GM19351 (cell line): ENCODE results near the gene LENEP.

Source experiments
- ATAC-seq: cut with Tn5 transposase; IDR thresholded peaks from one replicate; pipeline ENCODE4 v1.9.1; 2021; ENCODE audit warnings: mild to moderate bottlenecking, moderate library complexity; ENCODE audit not compliant: unreplicated experiment

The LENEP gene

DNA sequence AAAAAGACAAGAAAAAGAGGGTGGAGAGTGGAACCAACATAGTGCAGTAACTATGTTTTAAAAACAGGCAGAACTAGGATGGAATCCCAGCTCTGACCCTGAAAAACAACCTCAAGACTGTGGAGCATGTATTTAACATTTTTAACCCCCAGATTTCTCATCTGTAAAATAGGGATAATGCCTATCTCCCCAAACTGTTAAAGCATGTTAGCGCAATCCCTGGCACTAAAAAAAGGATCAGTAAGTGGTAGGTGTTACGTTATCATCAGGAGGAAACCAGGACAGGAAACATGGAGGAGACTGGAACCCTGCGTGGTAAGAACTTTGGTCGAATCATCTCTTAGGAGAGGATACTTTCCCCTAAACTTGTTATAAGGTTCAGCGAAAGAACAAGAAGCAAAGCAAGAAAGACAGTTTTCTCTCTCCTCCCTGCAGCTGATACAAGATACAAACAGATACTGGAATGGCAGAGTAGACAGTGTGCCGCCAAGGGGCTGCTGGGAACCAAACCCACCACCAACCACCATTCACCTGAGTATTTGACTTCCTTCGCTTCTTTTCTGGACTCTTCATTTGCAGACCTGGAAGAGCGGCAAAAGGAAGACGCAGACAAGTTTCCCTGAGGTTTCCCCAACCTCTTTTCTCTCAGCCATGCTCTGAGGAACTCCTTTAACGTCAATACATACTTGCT lies 32.8 kb upstream of the LENEP start:
- no peak for ATAC-seq

DNA sequence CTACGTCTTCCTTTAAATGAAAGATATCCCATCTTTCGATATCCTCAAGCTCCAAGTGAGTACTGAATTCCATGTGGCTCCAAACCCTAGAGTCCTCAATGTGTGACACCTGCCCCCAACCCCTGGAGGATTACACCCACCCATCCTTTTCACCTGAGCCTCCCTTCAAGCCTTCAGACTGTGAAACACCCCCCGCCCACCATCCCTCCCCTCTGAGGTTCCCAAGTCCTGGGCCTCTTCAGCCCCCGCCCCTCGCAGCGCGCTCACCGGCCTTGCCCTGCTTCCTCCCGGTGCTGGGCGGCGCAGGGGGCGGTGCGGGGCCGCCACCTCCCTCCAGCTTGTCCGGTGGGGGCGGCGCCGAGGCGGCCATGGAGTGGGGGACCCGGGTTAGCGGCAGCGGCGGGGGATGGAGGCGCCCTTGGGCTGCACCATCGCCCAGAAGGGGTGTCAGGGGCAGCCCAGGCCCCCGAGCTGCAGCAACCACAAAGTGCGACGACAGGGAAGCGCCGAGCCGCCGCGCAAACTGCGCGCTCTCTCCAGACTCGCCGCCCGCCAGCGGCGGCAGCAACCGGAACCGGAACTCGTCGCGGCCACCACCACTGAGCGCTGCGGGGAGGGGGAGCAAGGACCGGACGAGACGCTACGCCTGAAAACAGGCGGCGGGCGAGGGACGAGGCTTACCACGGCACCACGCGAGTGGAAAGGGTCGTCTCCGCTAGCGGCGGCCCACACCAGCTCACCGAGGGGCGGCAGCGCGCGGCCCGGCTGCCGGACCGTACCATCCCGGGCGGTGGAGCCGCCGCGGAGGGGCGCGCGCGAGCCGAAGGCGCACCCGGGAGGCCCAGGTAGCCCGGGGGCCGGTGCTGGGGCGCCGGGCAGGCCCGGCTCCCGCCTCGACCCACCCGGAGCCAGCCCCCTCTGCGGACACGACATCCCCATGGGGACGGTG lies 31.9 kb upstream of the LENEP start, which contains the start of gene PYGO2:
PYGO2 (minus strand) TSS at position 576 of the 949 bp plus-strand sequence; CDS start at position 370, 206 bp downstream.
- peak; percentile 80 for ATAC-seq

DNA sequence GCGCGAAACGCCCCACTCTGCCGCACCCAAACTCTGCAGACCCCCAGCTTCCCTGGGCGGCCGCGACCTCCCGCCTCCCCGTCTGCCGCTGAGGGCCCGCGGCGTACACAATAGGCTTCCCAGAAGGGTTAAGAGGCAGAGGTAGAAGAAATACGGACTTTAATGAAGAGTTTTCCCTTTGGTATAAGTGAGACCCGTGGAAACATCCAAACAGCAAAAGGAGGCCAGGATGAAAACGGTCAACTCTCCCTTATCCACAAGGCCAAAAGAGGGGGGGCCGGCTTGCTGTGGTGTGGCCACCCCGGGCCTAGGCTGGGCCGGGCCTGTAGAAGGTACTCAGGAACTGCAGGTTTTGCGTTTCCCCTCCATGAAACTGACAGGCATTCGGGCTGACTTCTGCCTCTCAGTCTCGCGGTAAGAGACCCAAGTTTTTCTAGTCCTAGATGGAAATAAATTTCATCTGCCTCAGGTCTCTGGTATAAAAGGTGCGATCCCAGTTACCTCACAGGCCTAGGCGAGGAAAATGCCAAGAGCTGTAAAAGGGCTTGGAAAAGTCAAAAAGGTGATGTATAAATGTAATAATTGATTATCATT lies 31.1 kb upstream of the LENEP start:
- no peak for ATAC-seq

DNA sequence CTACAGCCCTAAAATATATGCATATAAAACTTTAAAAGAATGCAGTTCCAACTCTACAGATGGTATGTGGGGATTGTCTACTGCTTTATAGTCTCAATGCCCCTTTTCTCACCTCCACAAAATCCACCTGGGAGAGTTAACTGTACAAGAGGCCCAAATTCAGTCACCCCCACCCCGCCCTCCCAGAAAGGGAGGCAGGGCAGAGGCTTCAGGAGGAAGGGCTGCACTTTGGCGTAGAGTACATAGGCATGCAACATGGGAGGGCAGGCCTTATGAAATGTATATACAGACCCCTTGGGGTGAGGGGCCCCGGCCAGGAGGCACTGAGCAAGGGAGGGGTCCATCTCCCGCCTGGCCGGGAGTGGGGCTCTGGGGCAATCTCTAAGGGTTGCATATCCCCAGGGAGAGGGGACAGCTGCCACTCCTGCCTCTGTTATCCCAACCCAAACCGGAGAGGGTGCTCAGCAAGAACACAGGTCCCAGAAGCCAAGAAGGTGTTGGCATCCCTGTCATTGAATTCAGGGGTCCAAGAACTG lies 30.5 kb upstream of the LENEP start:
- ATAC-seq = no peak

DNA sequence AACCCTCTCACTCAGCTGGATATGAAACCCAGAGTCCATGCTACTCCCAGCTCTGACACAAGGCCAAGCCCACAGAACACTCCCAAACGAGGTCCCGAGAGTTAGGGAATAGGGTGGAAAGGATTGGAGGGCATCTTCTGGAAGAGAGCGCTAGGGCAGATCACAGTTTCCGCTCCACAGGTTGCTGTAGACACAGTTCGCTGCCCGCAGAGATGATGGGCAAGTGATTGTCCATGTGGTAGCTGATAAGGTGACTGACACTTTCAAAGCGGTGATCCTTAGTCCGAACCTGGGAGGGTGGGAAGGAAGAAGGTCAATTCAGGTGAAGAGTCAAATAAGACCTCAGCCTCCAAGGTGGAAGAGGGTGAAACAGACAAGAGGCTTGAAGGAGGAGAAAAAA lies 29.7 kb upstream of the LENEP start:
- ATAC-seq = no peak

DNA sequence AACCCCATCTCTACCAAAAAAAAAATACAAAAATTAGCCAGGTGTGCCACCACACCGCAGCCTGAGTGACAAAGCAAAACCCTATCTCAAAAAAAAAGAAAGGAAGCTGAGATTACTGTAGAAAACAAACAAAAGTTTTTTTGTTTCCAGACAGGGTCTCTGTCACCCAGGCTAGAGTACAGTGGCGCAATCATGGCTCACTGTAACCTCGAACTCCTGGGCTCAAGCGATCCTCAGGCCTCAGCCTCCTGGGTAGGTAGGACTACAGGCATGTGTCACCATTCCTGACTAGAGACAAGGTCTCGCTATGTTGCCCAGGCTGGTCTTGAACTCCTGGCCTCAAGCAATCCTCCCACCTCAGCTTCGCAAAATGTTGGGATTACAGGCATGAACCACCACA lies 29.0 kb upstream of the LENEP start:
- no peak for ATAC-seq

DNA sequence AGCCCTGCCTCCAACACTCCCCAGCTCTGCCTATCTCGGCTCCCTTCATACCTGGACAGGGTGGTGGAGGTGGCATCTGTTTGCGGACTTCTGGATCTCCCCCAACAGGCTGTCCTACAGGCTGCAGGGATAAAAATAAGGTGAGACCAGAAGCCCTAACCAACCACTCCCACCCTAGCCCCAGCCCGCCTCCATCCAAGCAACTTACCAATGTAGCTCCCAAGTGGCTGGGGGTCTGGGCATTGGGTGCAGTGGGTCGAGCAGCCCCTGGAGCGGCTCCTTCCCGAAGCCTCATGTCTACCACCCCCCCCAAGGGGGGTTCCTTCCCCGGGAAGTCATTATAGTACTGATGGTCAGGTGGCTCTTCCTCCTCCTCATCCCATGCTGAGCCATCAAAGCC lies 27.3 kb upstream of the LENEP start:
- ATAC-seq = no peak

DNA sequence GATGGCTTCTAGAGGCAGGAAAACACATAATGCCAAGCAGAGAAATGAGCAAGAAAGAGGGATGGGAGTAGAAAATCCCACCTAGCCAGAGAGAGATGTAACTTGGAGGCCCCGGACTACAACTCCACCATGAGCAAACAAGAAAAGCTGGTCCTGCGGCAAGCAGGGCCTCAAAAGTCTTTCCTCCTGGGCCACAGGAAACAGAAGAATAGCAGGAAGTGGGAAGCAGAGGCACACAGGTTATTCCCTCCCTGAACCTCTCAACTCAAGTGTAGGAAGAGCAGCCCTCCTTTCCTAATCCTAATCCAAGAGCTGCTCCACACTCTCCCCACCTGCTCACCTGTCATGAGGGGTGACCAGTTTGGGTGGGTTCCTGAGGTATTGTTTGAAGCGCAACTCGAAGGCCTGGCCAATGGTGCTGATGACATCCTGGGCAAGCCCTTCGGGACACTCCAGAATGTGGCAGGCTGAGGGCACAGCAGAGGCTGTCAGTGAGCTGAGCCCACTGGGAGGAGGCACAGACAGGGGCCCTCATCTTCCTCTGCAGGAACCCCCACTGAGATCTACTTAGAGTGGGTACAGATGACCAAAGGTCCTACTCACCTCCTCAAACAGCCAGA lies 25.9 kb upstream of the LENEP start:
- ATAC-seq = no peak

DNA sequence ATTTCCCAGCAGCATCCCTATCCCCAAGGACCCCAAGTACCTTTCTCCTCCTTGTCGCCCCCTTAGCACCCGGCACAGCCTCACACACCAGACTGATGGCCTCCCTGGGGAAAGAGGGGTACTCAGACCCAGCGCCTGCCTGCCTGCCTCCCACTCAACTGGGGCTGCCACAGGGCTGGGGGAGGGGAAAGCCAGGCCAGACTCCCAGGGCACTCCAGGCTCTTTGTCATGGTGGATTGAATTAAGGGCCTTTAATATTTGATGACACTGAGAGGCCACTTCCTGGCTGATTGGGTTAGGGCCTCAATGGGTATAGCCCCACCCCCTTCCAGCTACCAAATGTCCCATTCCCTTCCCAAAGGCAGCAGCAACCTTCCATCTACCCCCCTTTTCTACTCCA lies 24.7 kb upstream of the LENEP start:
- ATAC-seq = no peak

DNA sequence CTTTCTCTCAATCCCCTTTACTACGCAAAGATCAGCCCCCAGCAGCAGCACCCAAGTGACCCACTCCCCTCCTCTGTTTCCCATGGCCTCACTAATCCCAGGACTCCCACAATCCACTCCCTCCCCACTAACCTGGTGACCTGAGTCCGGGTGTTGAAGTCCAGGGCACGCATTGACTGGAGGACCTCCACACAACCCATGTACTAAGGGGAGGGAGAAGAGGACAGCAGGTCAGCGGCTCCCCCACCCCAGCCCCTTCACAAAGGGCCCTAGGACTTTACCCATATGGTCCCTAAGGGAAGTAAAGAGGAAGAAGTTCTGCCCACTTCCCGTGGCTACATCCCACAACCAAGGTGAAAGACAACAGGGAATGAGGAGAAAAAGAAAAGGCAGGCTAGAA lies 24.1 kb upstream of the LENEP start:
- ATAC-seq = no peak

DNA sequence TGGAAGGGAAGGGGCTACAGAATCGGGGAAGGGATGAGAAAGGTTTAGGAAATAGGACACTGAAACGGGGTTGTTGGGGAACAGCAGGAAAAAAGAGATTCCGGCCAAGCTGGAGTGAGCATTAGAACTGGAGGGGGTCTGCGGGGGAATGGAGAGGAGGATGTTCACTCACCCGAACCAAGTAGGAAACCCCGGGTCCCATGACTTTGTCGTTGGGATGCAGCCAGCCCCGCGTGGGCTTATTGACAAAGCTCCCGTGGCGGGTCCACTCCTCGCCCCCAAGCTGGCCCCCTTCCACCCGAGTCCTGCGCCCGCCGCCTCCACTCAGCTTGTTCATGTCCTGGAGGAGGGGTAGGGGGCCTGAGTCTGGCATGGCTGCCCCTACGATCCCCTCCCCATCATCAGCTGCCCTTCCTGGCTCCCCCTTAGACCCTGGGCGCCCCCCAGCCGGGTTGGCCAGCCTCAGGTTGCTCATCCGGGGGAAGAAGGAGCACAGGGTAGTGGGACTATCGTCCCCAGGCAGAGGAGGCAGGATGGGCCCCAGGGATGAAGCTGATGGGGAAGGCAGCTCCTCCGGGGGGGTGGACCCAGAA lies 23.4 kb upstream of the LENEP start:
- ATAC-seq = no peak

DNA sequence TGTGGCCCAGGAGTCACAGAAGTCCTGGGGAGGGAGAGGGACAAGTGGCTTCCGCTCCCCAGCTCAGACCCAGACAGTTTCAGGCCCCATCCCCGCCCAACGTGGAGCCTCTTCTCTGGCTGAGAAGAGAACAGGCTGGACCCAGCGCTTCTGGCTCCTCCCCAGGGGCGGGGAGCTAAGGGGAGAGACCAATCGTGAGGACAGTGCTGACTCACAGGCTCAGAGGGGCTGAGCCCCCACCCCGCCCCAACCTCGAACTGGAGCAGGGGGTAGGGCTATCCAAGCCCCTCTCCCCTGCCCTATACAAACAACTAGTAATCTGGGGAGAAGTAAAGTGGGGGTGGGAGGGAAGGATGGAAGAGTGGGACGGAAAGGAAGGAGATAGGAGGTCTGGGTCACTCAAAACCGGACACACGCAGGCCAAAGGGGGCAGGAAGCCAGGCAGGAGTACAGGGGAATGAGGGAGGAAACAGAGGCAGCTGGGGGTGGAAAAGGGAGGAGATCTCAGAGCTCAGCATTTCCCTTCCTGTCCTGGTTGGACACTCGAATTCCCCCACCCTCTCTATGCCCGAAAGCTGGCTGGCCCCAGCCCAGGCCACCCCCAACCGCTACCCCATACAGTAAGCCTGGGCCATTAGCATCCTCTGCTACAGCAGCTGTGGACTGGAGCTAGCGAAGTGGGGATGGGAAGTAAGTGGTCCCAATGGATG lies 22.6 kb upstream of the LENEP start, which contains the start of gene SHC1:
SHC1 (minus strand) TSS at position 117 of the 710 bp plus-strand sequence. CDS start 221 bp downstream, outside the sequence.
- no peak for ATAC-seq

DNA sequence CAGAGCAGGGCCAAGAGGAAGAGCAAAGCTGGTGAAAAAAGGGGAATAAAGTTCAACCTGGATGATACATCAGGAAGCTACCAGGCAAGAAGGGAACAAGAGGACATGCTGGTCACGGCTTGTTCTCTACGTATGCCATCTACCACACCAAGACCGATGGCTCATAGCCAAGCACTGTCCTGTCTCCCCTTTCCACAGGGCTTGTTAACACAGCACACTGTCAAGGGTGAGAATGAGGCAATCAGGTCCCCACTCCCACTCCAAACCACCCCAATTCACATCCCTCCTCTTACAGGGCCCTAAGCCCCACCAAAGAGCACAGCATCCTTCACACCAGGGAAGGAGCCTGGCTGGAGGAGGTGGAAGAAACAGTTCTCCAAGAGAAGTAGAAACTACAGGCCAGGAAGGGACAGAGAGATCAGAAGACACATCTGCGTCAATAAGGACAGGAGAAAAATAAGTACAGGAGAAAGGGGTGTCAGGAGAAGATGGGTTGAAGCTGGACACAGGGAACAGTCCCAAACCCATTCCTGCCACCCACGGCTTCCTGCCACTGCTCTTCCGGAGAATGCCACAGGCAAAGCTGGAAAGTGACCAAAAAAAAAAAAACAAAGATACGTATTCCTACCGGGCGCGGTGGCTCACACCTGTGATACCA lies 21.9 kb upstream of the LENEP start:
- no peak for ATAC-seq

DNA sequence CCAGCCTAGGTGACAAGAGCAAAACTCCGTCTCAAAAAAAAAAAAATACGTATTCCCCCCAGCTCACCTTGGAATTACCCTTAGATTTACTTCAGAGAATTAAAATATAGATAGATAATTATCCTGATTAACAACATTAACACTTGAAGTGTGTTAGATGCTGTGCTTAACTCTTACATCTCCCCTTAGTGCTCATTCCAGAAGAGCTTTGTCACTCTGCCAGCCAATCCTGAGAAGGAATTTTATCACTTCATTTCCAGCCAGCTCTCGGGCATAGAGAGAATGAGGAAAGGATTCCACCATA lies 21.2 kb upstream of the LENEP start:
- ATAC-seq = no peak

DNA sequence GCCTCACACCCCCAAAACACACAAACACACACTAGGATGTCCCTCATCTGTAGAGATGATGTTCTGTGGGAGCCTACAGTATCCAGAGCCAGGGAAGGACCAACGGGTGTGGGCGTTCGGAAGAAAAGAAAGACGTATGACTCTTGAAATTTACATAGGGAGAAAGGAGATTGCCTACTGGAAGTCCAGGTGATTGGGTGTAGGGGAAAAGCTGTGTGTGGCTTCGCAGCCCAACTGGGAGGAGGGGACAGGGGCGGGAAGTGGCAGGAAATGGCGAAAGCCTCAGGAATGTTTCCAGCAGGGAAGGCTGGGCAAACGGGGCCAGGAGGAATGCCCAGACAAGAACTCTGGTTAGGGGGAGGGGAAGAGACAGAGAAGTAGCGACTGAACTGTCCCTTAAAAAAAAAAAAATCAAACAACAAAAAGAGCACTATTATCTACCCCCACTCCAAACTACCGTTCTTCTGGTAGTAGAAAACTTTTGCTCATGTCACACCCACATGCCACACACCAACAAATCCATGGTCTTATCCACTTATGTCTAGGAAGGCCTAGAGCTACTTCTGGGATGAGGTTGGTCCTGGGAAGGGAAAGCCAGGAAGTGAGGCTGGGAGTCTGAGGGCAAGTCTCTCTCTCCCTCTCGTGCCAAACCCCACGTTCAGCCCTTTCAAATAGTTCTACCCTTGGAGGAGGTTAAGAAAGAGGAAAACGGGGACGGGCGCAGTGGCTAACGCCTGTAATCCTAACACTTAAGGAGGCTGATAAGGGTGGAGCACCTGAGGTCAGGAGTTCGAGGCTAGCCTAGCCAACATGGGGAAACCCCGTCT lies 20.7 kb upstream of the LENEP start:
- no peak for ATAC-seq

DNA sequence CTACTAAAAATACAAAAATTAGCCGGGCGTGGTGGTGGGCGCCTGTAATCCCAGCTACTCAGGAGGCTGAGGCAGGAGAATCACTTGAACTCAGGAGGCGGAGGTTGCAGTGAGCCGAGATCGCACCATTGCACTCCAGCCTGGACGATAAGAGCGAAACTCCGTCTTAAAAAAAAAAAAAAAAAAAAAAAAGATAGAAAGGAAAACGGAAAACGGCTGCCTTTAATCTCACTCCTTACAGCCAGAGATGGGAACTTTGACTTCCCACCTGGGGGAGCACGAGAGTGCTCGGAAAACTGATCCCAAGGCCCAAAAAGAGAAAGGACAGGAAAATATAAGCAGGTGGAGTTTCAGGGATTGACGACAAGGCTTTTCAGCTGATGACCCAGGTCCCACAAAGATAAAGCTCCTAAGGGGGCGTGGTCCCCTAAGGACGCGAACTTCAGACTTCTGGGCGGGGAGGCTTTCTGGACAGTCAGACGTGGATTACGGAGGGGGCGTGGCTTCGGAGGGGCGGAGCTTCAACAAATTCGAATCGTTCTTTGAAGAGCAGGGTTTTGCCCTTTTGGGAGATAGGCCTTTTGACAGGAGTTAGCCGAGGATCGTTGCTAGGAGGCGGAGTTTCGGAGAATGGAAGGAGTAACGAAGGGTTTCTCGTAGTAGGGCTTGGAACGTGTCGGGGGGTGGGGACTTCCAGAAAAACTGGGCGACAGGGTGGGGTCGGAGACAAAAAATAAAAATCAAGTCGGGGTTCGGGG lies 19.9 kb upstream of the LENEP start:
- ATAC-seq = no peak

DNA sequence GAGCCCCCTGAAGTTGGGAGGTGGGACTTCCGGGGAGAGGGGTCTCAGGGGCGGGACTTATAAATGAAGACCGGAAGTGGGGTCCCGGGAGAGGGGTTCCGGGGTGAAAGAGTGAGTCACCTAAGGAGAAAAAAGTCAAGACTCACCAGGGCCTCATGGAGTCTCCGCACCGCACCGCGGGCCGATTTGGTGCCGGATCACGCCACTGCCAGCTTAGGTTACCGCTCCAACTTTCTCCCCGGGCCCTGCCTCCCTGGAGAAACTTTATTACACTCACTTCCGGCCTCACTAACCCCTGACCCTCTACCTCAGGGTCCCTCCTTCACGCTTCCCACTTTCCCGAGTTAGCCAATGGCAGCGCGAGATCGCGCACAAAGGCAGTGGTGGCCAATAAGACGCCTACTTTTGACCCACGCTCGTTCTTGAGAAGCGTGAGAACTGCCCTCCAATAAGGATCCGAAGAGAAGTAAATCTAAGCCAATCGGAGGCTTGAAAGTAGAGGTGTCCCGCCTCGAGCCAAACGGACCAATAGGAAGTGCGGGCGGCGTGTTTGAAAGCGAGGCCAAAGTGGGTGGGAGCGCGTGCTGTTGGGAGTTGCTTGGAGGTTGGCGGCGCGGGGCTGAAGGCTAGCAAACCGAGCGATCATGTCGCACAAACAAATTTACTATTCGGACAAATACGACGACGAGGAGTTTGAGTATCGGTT lies 19.1 kb upstream of the LENEP start, which contains the start of gene CKS1B:
CKS1B (plus strand) TSS at position 580 of the 706 bp plus-strand sequence; CDS start at position 645, 65 bp downstream.
- ATAC-seq = peak; percentile 70
